GM23248 (cell line): ENCODE data around the gene KLC1. TPM values are rescaled to one million over a fixed set of nuclear protein-coding genes. Genes with fewer than 3 reads are reported as not detected.

Experiments used
- DNase-seq: peaks from one replicate; pipeline ENCODE4 v3.0.0-alpha.2; 2015
- H2AFZ ChIP-seq: fragments of 200-600 bp; sonication (generic); 2 replicates; pipeline ENCODE4 v1.6.1; 2016; ENCODE audit warnings: antibody characterized with exemption
- H3F3A ChIP-seq: fragments of 200-600 bp; sonication (generic); 2 replicates; pipeline ENCODE4 v1.6.1; 2016; ENCODE audit warnings: mild to moderate bottlenecking, antibody characterized with exemption, mixed run types; ENCODE audit not compliant: insufficient read depth
- H3K27ac ChIP-seq: fragments of 200-600 bp; sonication (generic); 2 replicates; pipeline ENCODE4 v1.5.1; 2016; ENCODE audit warnings: mild to moderate bottlenecking
- H3K27me3 ChIP-seq: fragments of 200-600 bp; sonication (generic); replicated peaks from 2 replicates; pipeline ENCODE4 v1.6.1; 2016; ENCODE audit warnings: mild to moderate bottlenecking; ENCODE audit not compliant: insufficient read depth
- H3K36me3 ChIP-seq: fragments of 200-600 bp; sonication (generic); 2 replicates; pipeline ENCODE4 v1.6.1; 2016; ENCODE audit warnings: low read depth, mild to moderate bottlenecking
- H3K4me1 ChIP-seq: fragments of 200-600 bp; sonication (generic); 2 replicates; pipeline ENCODE4 v1.6.1; 2016; ENCODE audit warnings: mild to moderate bottlenecking; ENCODE audit not compliant: insufficient read depth
- H3K4me2 ChIP-seq: fragments of 200-600 bp; sonication (generic); one replicate; pipeline ENCODE4 v1.6.1; 2016; ENCODE audit warnings: mild to moderate bottlenecking; ENCODE audit not compliant: unreplicated experiment
- H3K4me3 ChIP-seq: fragments of 200-600 bp; sonication (generic); 2 replicates; pipeline ENCODE4 v1.5.1; 2016; ENCODE audit warnings: mild to moderate bottlenecking
- H3K79me2 ChIP-seq: fragments of 200-600 bp; sonication (generic); 2 replicates; pipeline ENCODE4 v1.6.1; 2016; ENCODE audit warnings: mild to moderate bottlenecking; ENCODE audit not compliant: insufficient read depth
- H3K9ac ChIP-seq: fragments of 200-600 bp; sonication (generic); 2 replicates; pipeline ENCODE4 v1.6.1; 2016; ENCODE audit warnings: mild to moderate bottlenecking
- H3K9me2 ChIP-seq: fragments of 200-600 bp; sonication (generic); 2 replicates; pipeline ENCODE4 v1.6.1; 2016; ENCODE audit warnings: mixed run types, mild to moderate bottlenecking, moderate library complexity; ENCODE audit not compliant: insufficient read depth
- H3K9me3 ChIP-seq: fragments of 200-600 bp; sonication (generic); one replicate; pipeline ENCODE4 v1.6.1; 2017; ENCODE audit warnings: low read depth
- H4K20me1 ChIP-seq: fragments of 200-600 bp; sonication (generic); 2 replicates; pipeline ENCODE4 v1.6.0; 2016; ENCODE audit not compliant: insufficient read depth
- EZH2 ChIP-seq: fragments of 200-600 bp; sonication (generic); IDR thresholded peaks from 2 replicates; pipeline ENCODE4 v1.6.1; 2018; ENCODE audit warnings: antibody characterized with exemption, mild to moderate bottlenecking; ENCODE audit not compliant: insufficient read depth, poor library complexity, severe bottlenecking
- EZH2phosphoT487 ChIP-seq: fragments of 200-600 bp; sonication (generic); IDR thresholded peaks from 2 replicates; pipeline ENCODE4 v1.6.1; 2018; ENCODE audit warnings: antibody characterized with exemption, moderate library complexity, mild to moderate bottlenecking, low read depth; ENCODE audit not compliant: insufficient read depth
- WGBS, 2 experiments: methylation state at CpG; one replicate each; pipeline ENCODE4 v1.1.6; 2015 to 2017; ENCODE audit warnings: low lambda C conversion rate in 2 of 2, low coverage in 1 of 2; ENCODE audit errors: missing lambda C conversion rate in 2 of 2; 5-methylcytosine and 5-hydroxymethylcytosine counted together
- in situ Hi-C: fragments of 300-500 bp; cut with MboI; formaldehyde crosslinking; loops from 2 replicates; pipeline ENCODE4 v1.15.0; 2020
- polyA plus RNA-seq: library from polyadenylated mRNA; unstranded; fragments of >200 nt; fragmentation: Nextera tagmentation; extraction: Ambion mirVana; gene quantifications from 2 replicates; pipeline ENCODE4 v1.2.1, GENCODE V29; 2016
- total RNA-seq: library from RNA; depleted of rRNA; stranded (reverse); fragments of >200 nt; shearing (Covaris generic); gene quantifications from 2 replicates; pipeline ENCODE4 v1.2.3, GENCODE V29; 2014; rRNA removed

Gene KLC1
- total RNA-seq = 339 and 410 TPM in 2 replicates
- polyA plus RNA-seq = 177 and 184 TPM in 2 replicates

DNA sequence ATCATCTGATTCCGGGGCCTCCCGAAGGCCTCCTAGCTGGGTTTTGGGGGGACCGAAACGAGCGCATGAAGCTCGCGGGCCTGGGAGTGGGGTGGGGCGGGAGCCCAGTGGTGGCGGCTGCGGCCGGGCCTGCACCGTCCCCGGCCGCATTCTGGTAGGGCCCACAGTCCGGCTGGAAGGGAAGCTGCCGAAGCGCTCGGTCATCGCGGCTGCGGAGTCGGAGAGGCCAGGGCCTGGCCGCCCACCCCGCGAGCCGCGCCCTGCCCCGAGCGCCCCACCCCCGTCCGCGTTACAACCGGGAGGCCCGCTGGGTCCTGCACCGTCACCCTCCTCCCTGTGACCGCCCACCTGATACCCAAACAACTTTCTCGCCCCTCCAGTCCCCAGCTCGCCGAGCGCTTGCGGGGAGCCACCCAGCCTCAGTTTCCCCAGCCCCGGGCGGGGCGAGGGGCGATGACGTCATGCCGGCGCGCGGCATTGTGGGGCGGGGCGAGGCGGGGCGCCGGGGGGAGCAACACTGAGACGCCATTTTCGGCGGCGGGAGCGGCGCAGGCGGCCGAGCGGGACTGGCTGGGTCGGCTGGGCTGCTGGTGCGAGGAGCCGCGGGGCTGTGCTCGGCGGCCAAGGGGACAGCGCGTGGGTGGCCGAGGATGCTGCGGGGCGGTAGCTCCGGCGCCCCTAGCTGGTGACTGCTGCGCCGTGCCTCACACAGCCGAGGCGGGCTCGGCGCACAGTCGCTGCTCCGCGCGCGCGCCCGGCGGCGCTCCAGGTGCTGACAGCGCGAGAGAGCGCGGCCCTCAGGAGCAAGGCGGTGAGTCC lies at the start of gene KLC1:
TSS of gene KLC1 (plus strand) at position 528 of the 819 bp plus-strand sequence. CDS start 25,354 bp downstream, outside the sequence.
- in situ Hi-C loops = no loop called here
- Histone ChIP-seq H4K20me1 (0 out of 2 replicates have a peak, but pooled peaks cover 3% of the 10 kb centered on the region), H3K36me3 (no peaks in the 10 kb centered on the region), H3K9me3 (no peaks in the 10 kb centered on the region), H3F3A (peaks cover 25% of the 10 kb centered on the region), H3K9ac (peak within 1 kb of the TSS; percentile 89), H3K27ac (peak within 1 kb of the TSS; percentile 98), H3K79me2 (peaks cover 47% of the 10 kb centered on the region), H3K4me3 (peak within 1 kb of the TSS; percentile 100), H2AFZ (peak within 1 kb of the TSS; percentile 58; the same call in 1 of the 2 replicates), H3K27me3 (no peaks in the 10 kb centered on the region), H3K4me2 (peak within 1 kb of the TSS; percentile 98), H3K9me2 (no peaks in the 10 kb centered on the region), H3K4me1 (peaks cover 46% of the 10 kb centered on the region)
- TF ChIP-seq EZH2phosphoT487 (no peak), EZH2 (no peak)
- DNase-seq = peak; percentile 89
- 1% methylated on average over 27 to 56 of the region's 97 CpGs for WGBS, 2 experiments

DNA sequence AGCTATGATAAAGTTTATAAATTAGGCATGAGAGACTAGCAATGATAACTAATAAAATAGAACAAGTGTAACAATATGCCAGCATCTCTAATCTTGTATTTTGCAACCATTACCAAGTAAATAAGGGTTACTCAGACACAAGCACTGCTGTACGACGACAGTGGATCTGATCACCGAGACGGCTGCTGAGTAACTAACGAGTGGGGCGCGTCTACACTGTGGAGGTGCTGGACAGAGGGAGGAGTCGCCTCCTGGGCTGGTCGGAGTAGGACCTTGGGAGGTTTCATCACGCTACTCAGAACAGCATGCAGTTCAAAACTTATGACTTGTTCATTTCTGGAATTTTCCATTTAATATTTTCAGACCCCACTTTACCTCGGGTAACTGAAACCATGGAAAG lies 47.8 kb upstream of the KLC1 start:
- no peak overlapping the region for H3K9ac ChIP-seq
- H3K4me3 ChIP-seq = no peak overlapping the region
- H3K9me3 ChIP-seq = no peaks in the 10 kb centered on the region
- H3K27ac ChIP-seq = no peak overlapping the region
- no peak overlapping the region for H2AFZ ChIP-seq
- no peaks in the 10 kb centered on the region; the same call in 1 of the 2 replicates for H3F3A ChIP-seq
- 92% methylated on average over 11 of the region's 11 CpGs for WGBS, 2 experiments
- no peaks in the 10 kb centered on the region; the same call in 1 of the 2 replicates for H3K36me3 ChIP-seq
- no peak for DNase-seq
- no peak overlapping the region for H3K4me2 ChIP-seq
- in situ Hi-C loops = no loop called here
- no peaks in the 10 kb centered on the region for H3K9me2 ChIP-seq
- no peaks in the 10 kb centered on the region for H3K27me3 ChIP-seq
- H3K79me2 ChIP-seq = peaks cover 76% of the 10 kb centered on the region
- TF ChIP-seq EZH2phosphoT487 (no peak), EZH2 (no peak)
- H4K20me1 ChIP-seq = no peaks in the 10 kb centered on the region
- peaks cover 10% of the 10 kb centered on the region for H3K4me1 ChIP-seq

DNA sequence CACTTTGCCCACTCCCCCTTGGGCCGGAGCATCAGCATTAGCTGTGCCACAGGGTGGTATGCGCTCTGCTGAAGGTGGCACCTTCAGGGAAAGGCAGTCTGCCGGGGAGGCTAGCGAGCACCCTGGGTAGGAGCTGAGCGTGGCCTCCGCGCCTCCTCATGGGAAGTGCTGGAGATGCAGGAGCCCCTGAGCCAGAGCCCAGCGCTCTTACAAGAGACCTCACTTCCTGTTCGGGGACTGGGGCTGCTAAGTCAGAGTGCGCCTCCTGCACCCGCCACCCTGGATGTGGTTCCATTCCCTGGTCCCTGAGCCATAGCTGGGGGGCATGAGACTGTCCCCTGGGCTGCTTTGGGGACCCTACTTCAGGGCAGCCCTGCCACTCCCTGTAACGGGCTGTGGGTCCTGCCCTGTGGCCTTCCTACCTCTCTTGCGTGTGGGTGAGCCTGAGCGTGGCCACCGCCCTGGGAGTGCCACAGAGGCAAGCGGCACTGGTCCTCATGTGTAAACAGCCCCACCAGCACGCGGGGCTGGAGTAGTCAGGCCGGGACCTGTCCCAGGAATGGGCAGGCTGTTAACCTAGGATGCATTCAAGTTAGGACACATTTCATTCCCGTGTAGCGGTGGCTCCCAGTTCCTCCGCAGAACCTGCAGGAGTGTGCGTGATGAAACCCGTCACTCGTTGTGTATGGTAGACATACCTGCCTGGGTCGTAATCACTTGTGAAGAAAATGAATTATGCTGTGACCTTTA lies 46.9 kb upstream of the KLC1 start:
- H3K9me3 ChIP-seq = no peaks in the 10 kb centered on the region
- H3K4me2 ChIP-seq = no peak overlapping the region
- 95% methylated on average over 24 to 25 of the region's 26 CpGs for WGBS, 2 experiments
- H3K27ac ChIP-seq = no peak overlapping the region
- no peaks in the 10 kb centered on the region; the same call in 1 of the 2 replicates for H3K36me3 ChIP-seq
- H3K4me1 ChIP-seq = peaks cover 2% of the 10 kb centered on the region
- no peaks in the 10 kb centered on the region; the same call in 1 of the 2 replicates for H3F3A ChIP-seq
- no peaks in the 10 kb centered on the region for H4K20me1 ChIP-seq
- H3K9me2 ChIP-seq = no peaks in the 10 kb centered on the region
- in situ Hi-C loops = no loop called here
- no peaks in the 10 kb centered on the region for H3K27me3 ChIP-seq
- TF ChIP-seq EZH2phosphoT487 (no peak), EZH2 (no peak)
- no peak overlapping the region for H3K4me3 ChIP-seq
- DNase-seq = no peak
- no peak overlapping the region for H2AFZ ChIP-seq
- peaks cover 79% of the 10 kb centered on the region for H3K79me2 ChIP-seq
- H3K9ac ChIP-seq = no peak overlapping the region

DNA sequence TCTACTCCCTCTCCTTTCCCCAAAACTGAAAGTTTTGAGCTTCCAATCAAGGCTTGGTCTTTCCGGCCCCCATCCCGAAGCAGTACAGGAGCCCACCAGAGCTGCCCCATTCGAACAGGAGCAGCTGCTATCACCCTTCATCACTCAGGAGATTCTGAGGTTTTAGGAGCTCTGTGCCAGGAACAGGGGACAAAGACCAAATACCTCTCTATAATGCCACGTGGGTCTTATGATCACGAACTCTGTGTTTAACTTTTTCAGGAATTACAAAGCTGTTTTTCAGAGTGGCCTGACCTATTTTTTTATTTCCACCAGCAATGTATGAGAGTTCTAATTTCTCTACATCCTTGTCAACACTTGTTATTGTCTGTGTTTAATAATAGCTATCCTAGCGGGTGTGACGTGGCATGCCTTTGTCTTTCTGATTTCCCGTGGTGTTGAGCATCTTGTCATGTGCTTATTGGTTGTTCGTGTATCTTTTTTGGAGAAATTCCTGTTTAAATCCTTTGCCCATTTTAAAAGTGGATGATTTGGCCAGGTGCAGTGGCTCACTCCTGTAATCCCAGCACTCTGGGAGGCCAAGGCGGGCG lies 44.6 kb upstream of the KLC1 start:
- in situ Hi-C loops = no loop called here

More for the DNA sequence above, 44.6 kb upstream of the KLC1 start:
- no peaks in the 10 kb centered on the region for H3K27me3 ChIP-seq
- H3K36me3 ChIP-seq = peaks cover 5% of the 10 kb centered on the region; the same call in 1 of the 2 replicates
- no peak overlapping the region for H3K9ac ChIP-seq
- no peaks in the 10 kb centered on the region for H4K20me1 ChIP-seq
- TF ChIP-seq EZH2 (no peak), EZH2phosphoT487 (no peak)
- no peaks in the 10 kb centered on the region for H3F3A ChIP-seq
- H2AFZ ChIP-seq = no peak overlapping the region
- H3K4me3 ChIP-seq = no peak overlapping the region
- peaks cover 61% of the 10 kb centered on the region for H3K79me2 ChIP-seq
- WGBS, 2 experiments = 86% methylated on average over 11 of the region's 11 CpGs
- no peak overlapping the region for H3K4me2 ChIP-seq
- H3K9me3 ChIP-seq = no peaks in the 10 kb centered on the region
- H3K27ac ChIP-seq = no peak overlapping the region
- no peak for DNase-seq
- H3K4me1 ChIP-seq = no peaks in the 10 kb centered on the region
- no peaks in the 10 kb centered on the region for H3K9me2 ChIP-seq
